ENCODE data around the gene ACER1.

The ACER1 gene

GRCh38 chr19:6262519-6262918 is 70.9 kb downstream of the ACER1 start:
- no peak overlapping the region for H3K4me3 ChIP-seq (replicated peaks; ENCODE audit: low read depth, low read length)
- no peak for DNase-seq (ENCODE audit: low read depth)
- TF ChIP-seq CTCF (IDR thresholded peaks at IDR 0.05; ENCODE audit: low read length, missing control alignments) = no peak

GRCh38 chr19:6261883-6262282 is 71.5 kb downstream of the ACER1 start:
- DNase-seq (ENCODE audit: low read depth) = no peak
- TF ChIP-seq CTCF (IDR thresholded peaks at IDR 0.05; ENCODE audit: low read length, missing control alignments) = no peak

GRCh38 chr19:6260912-6261650 is 72.3 kb downstream of the ACER1 start:
- no peak overlapping the region for H3K4me3 ChIP-seq (replicated peaks; ENCODE audit: low read depth, low read length)
- peak; percentile 60 for TF ChIP-seq CTCF (IDR thresholded peaks at IDR 0.05; ENCODE audit: low read length, missing control alignments)
- peak; percentile 30 for DNase-seq (ENCODE audit: low read depth)

More at GRCh38 chr19:6261883-6262282, 71.5 kb downstream of the ACER1 start:
- H3K4me3 ChIP-seq (replicated peaks; ENCODE audit: low read depth, low read length) = no peak overlapping the region

GRCh38 chr19:6260376-6260775 is 73.0 kb downstream of the ACER1 start:
- no peak for DNase-seq (ENCODE audit: low read depth)
- TF ChIP-seq CTCF (IDR thresholded peaks at IDR 0.05; ENCODE audit: low read length, missing control alignments) = no peak
- no peak overlapping the region for H3K4me3 ChIP-seq (replicated peaks; ENCODE audit: low read depth, low read length)

- H3K4me3 ChIP-seq (replicated peaks; ENCODE audit: low read depth, low read length) = no peak overlapping the region
- no peak for TF ChIP-seq CTCF (IDR thresholded peaks at IDR 0.05; ENCODE audit: low read length, missing control alignments)
- DNase-seq (ENCODE audit: low read depth) = no peak
Observed at GRCh38 chr19:6259312-6259861, 74.0 kb downstream of the ACER1 start.

- DNase-seq (ENCODE audit: low read depth) = no peak
- H3K4me3 ChIP-seq (replicated peaks; ENCODE audit: low read depth, low read length) = no peak overlapping the region
- no peak for TF ChIP-seq CTCF (IDR thresholded peaks at IDR 0.05; ENCODE audit: low read length, missing control alignments)
Observed at GRCh38 chr19:6258812-6259311, 74.5 kb downstream of the ACER1 start.

Data from fibroblast of pulmonary artery (primary cell).